Measurements from ENCODE around the gene RIPOR3. TPM values are rescaled to one million over a fixed set of nuclear protein-coding genes. Genes with fewer than 3 reads are reported as not detected.

Gene RIPOR3
- polyA plus RNA-seq, 2 of the 4 experiments (the other 2 are of a cell fraction), result 0.03 to 0.06 TPM

DNA sequence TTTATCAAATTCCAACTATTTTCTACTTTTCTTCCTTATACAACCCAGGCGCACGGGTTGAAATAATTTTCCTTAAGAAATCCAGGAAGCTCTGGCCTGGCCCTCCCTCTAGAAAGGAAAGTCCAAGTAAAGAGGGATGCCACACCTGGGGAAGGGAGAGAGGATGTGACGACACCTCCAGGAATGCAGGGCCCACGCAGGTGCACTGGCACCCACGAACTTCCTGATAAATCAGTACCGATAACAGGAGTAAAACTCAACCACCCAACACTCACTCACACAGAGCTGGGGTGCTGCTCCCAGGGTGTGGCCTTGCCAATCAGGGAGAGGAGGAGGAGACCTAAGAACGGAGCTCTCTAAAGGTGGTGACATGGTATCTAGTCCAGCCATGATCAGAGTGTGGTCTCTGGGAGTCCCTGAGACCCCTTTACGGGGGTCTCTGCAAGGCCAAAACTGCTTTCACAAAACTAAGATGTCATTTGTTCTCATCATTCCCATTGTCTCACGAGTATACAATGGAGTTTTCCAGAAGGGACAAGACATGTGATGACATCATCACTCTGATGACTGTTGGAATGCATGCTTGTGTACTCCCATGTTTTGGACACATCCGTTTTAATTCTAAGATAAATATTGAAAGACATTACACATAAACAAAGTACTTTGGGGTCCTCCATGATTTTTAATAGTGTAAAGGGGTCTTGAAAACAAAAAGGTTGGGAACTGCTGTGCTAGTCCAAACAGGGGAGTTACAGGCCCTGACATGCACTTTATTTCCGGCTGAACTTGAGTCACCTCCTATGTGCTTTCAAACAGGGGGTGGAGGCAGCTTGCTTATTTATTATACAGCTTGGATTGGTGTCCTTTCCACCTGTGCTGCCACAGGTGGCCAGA lies 37.9 kb upstream of the RIPOR3 start:
- CTCF ChIA-PET, result interaction anchor here (0.9 to 5.9 kb wide), 14 partner anchors 10 to 103 kb away, joined by 3 to 46 read pairs (median 6); no protein-coding TSS in a partner anchor
- H3K4me3 ChIP-seq, result no peak overlapping the region
- H3K4me1 ChIP-seq, result peaks cover 67% of the 10 kb centered on the region
- peak overlapping the region; percentile 69 for H3K4me2 ChIP-seq
- POLR2A ChIA-PET, result interaction anchor here (0.5 kb wide), 1 partner anchor 22 kb away, joined by 4 read pairs; no protein-coding TSS in a partner anchor
- peak overlapping the region; percentile 89 to 96 for H3K27ac ChIP-seq
- ATAC-seq, result no peak
- DNase-seq (ENCODE audit: low read depth in 1 of 2, low spot score in 1 of 2), result peak in 1 of 2 experiments; percentile 55
- WGBS (ENCODE audit: missing lambda C conversion rate), result 51% methylated on average over 11 of the region's 11 CpGs
- no peak for FAIRE-seq
- no peaks in the 10 kb centered on the region for H3K9me3 ChIP-seq
- TF ChIP-seq POLR2A (IDR thresholded peaks at IDR 0.05; ENCODE audit: low read length), result no peak
- TF ChIP-seq FOSL2 (IDR thresholded peaks at IDR 0.05), result no peak
- TF ChIP-seq FOSL2 (CRISPR knock-in tag; IDR thresholded peaks at IDR 0.05), result peak; percentile 52; the same call in 1 of the 2 replicates
- 0 out of 2 replicates have a peak, but pooled peaks have one; percentile 48 for TF ChIP-seq HEYL (CRISPR knock-in tag; IDR thresholded peaks at IDR 0.05)
- no peak for TF ChIP-seq PBX3 (IDR thresholded peaks at IDR 0.05)

DNA sequence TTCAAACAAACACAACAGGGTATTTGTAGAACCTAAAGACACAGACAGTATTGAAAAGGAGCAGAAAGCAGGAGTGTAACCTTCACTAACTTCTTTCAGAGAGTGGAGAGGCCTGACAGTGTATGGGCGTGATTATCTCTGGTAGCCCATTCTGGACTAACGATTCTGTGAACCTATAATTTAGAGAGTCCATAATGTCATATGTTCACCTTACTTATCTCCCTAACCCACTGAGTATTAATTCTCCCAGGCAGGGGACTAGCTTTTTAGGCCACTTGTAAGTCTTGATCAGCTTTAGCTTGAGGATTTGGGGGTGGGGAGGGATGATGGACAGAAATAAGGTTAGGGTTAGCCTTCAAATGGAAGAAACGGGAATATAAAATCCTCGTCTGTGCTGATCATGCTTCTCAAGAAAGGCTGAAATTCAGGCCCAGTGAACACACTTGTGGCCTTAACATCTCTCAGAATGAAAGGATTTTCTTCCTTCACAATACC lies 37.2 kb upstream of the RIPOR3 start:
- FAIRE-seq, result no peak
- DNase-seq (ENCODE audit: low read depth in 1 of 2, low spot score in 1 of 2), result no peak
- Histone ChIP-seq H3K27ac (peak overlapping the region; percentile 89 to 96), H3K4me2 (peak overlapping the region; percentile 69), H3K4me1 (peaks cover 65% of the 10 kb centered on the region), H3K4me3 (no peak overlapping the region), H3K9me3 (no peaks in the 10 kb centered on the region)
- no peak for ATAC-seq
- ChIA-PET POLR2A (interaction anchor here (1.0 kb wide), 2 partner anchors 83 to 93 kb away, joined by 3 to 4 read pairs; no protein-coding TSS in a partner anchor), CTCF (interaction anchor here (0.9 to 3.5 kb wide), 14 partner anchors 10 to 139 kb away, joined by 3 to 24 read pairs (median 6); no protein-coding TSS in a partner anchor)
- TF ChIP-seq, protein P1, sequence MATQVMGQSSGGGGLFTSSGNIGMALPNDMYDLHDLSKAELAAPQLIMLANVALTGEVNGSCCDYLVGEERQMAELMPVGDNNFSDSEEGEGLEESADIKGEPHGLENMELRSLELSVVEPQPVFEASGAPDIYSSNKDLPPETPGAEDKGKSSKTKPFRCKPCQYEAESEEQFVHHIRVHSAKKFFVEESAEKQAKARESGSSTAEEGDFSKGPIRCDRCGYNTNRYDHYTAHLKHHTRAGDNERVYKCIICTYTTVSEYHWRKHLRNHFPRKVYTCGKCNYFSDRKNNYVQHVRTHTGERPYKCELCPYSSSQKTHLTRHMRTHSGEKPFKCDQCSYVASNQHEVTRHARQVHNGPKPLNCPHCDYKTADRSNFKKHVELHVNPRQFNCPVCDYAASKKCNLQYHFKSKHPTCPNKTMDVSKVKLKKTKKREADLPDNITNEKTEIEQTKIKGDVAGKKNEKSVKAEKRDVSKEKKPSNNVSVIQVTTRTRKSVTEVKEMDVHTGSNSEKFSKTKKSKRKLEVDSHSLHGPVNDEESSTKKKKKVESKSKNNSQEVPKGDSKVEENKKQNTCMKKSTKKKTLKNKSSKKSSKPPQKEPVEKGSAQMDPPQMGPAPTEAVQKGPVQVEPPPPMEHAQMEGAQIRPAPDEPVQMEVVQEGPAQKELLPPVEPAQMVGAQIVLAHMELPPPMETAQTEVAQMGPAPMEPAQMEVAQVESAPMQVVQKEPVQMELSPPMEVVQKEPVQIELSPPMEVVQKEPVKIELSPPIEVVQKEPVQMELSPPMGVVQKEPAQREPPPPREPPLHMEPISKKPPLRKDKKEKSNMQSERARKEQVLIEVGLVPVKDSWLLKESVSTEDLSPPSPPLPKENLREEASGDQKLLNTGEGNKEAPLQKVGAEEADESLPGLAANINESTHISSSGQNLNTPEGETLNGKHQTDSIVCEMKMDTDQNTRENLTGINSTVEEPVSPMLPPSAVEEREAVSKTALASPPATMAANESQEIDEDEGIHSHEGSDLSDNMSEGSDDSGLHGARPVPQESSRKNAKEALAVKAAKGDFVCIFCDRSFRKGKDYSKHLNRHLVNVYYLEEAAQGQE (IDR thresholded peaks at IDR 0.05), result no peak
- TF ChIP-seq GATA3 (IDR thresholded peaks at IDR 0.05; ENCODE audit: borderline replicate concordance), result no peak
- TF ChIP-seq FOSL2 (IDR thresholded peaks at IDR 0.05), result no peak
- TF ChIP-seq FOSL2 (CRISPR knock-in tag; IDR thresholded peaks at IDR 0.05), result no peak
- 64% methylated on average over 4 of the region's 4 CpGs for WGBS (ENCODE audit: missing lambda C conversion rate)

GRCh38 chr20:50727792-50728485 lies 36.6 kb upstream of the RIPOR3 start:
- FAIRE-seq, result no peak
- CTCF ChIA-PET, result interaction anchor here (0.6 to 3.5 kb wide), 18 partner anchors 9 to 138 kb away, joined by 3 to 24 read pairs (median 5); no protein-coding TSS in a partner anchor
- peak overlapping the region; percentile 89 to 96 for H3K27ac ChIP-seq
- ATAC-seq, result no peak
- peak overlapping the region; percentile 69 for H3K4me2 ChIP-seq
- no peaks in the 10 kb centered on the region for H3K9me3 ChIP-seq
- POLR2A ChIA-PET, result interaction anchor here (0.5 to 1.0 kb wide), 4 partner anchors 16 to 92 kb away, joined by 3 to 5 read pairs (median 4); no protein-coding TSS in a partner anchor
- H3K4me3 ChIP-seq, result no peak overlapping the region
- DNase-seq (ENCODE audit: low read depth in 1 of 2, low spot score in 1 of 2), result peak in 1 of 2 experiments; percentile 60
- 3% methylated on average over 8 of the region's 8 CpGs for WGBS (ENCODE audit: missing lambda C conversion rate)
- H3K4me1 ChIP-seq, result peaks cover 63% of the 10 kb centered on the region
- TF ChIP-seq KDM5A (IDR thresholded peaks at IDR 0.05) (no peak), KDM1A (IDR thresholded peaks at IDR 0.05; ENCODE audit: low read depth) (no peak), POLR2AphosphoS2 (conservative IDR thresholded peaks at IDR 0.05; ENCODE audit: low read length) (no peak), JUN (IDR thresholded peaks at IDR 0.05) (0 out of 5 replicates have a peak, but pooled peaks of 1 of the 2 experiments have one; percentile 17), FOSB (CRISPR knock-in tag; IDR thresholded peaks at IDR 0.05) (no peak), PBX3 (IDR thresholded peaks at IDR 0.05) (no peak), CHD4 (IDR thresholded peaks at IDR 0.05; ENCODE audit: borderline replicate concordance) (no peak), EP300 (IDR thresholded peaks at IDR 0.05) (no peak), GATA3 (IDR thresholded peaks at IDR 0.05; ENCODE audit: borderline replicate concordance) (0 out of 2 replicates have a peak, but pooled peaks have one; percentile 0), HOXA7 (CRISPR knock-in tag; IDR thresholded peaks at IDR 0.05) (no peak), USF2 (IDR thresholded peaks at IDR 0.05) (peak; percentile 67), FOSL2 (IDR thresholded peaks at IDR 0.05) (no peak), FOSL2 (CRISPR knock-in tag; IDR thresholded peaks at IDR 0.05) (no peak; the same call in 1 of the 2 replicates), CHD2 (IDR thresholded peaks at IDR 0.05; ENCODE audit: low read length, partially characterized antibody) (no peak), MAX (IDR thresholded peaks at IDR 0.05) (no peak; the same call in 1 of the 2 replicates), POLR2A (IDR thresholded peaks at IDR 0.05; ENCODE audit: low read length) (no peak), BCL3 (IDR thresholded peaks at IDR 0.05) (0 out of 3 replicates have a peak, but pooled peaks have one; percentile 39)
